HG02885 (cell line): ENCODE data around the gene RIN2.
"Not testable (repeated sequence)": the region's sequence is repeated elsewhere in the genome, so short reads cannot be mapped to it uniquely, and the experiment has no call there.

Experiments
- ATAC-seq: cut with Tn5 transposase; IDR thresholded peaks from one replicate; pipeline ENCODE4 v1.9.1; 2021; ENCODE audit warnings: mild to moderate bottlenecking; ENCODE audit not compliant: unreplicated experiment, poor library complexity

The RIN2 gene

DNA sequence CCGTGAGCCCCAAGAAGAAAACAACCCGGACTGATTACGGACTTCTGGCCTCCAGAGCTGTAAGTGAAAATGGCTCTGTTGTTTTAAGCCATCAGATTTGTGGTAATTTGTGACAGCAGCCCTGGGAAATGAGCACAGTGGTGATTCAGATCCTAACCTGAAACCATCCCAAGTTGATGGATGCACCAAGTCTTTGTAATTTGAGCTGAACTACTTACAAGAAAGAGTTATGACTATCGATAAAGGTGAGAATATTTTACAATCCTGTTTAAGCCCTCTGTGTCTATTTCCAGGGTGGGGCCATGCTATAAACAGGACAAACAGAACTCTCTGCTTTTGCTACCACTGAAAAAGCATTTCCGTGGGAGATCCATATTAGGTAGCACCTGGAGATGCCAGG lies 19.1 kb upstream of the RIN2 start:
- no peak for ATAC-seq

DNA sequence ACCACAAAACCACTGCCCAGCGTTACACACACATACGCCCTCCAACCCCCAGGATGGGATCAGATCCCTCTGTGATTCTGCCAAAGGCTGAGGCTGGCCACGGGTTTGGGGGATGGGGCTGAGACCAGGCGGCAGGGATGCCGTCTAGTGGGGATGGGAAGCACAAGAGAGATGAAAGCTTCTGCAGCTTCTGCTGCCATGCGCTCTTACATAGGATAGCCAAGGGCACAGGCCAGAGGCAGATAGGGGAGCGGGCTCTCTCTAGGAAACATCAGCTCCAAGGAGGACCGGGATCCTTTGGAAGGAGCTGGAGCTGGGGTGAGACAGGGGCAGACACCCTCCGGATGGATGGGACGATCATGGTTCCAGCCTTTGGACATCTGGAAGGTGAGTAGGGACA lies 18.7 kb upstream of the RIN2 start:
- ATAC-seq: no peak

DNA sequence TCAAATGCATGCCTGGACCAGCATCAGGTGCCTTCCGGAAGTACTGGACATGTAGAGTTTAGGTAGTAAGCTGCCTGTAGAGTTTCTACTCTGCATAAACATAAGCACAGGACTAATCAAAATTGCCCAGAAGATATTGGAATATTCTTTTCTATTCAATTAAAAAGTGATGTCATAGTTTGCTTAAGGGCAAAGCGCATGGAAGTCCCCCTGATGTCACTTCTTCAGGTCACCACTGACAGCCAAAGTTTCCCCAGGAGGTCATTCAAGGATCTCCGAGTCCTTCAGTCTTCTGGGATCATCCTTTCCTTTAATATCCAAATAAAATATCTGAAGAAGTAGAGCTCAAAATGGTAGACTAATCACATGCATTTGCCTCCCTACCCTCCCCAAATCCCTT lies 17.5 kb upstream of the RIN2 start:
- ATAC-seq: no peak

DNA sequence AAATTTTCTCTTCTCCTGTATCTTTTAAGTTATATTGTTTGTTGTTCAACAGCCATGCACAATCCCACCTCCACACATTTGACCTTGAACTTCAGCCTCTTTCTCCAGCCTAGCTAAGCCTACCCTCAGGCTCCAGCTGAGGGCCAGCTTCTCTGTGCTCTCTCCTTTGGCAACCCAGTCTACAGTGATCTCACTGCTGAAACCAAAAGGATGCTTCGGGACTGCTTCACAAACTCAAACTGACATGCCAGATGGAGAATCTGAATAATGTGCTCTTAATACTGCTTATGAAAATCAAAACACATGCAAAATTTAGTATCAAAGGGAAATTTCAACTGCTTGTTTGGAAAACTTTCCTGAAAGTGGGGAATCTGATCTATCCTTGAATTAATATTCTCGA lies 16.1 kb upstream of the RIN2 start:
- no peak for ATAC-seq

DNA sequence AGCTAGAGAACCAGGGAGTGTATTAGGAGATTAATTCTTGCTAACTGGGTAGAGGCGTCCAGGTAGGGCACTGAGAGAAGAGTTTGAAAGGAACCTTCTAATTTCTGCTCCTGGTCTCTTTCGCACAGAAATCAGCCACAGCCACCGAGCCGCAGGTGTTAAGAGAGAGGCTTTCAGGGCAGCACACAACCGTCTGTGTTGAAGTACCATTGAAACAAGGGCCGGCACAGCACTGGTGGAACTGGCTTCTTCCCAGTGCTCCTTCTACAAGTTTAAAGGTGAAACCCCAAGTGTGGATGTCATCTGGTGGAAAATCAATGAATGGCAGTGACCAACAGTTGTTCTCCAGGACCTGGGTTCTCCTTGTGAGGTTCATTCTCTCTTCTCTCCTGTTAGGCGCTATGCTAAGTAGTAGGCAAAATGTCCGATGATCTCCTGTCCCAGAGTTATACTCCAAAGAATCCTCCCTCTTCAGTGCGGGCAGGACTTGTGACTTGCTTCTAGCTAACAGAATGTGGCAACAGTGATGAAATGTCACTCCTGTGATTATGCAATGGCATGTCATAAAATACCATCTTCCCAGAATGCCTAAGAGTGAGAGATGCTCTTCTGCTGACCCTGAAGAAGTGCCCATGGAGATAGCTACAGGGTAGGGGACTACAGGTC lies 15.0 kb upstream of the RIN2 start:
- ATAC-seq: no peak

DNA sequence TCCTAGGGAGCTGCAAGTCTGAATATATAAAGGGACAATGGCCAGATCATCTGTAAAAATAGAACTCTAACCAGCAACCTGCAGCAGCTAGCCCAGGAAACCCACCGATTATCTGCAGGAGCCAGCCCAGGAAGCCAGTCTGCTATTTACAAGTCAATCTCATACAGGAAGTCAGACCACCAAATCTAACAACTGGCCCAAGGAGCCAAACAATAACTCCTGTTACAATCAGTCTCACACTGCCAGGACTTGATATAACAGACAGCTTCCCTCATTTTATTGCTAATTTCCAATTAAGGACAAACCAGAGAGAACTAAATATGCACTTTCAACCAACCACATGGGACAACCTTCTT lies 14.4 kb upstream of the RIN2 start:
- no peak for ATAC-seq

DNA sequence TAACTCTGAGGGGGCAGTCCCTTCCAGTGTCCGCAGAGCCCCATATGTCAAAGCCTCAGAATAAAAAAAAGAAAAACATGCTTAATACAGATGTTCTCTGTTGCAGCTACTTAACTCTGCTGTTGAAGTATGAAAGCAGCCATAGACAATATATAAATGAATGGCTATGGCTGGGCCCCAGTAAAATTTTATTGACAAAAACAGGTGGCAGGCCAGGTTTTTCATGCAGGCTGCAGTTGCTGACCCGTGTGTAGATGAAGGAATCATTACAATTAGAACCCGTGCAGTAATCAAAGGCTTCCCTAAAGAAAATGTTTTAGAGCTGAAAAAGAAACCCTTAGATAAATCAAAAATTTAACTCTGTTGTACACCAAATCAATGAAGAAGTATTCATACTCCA lies 13.0 kb upstream of the RIN2 start:
- no peak for ATAC-seq

DNA sequence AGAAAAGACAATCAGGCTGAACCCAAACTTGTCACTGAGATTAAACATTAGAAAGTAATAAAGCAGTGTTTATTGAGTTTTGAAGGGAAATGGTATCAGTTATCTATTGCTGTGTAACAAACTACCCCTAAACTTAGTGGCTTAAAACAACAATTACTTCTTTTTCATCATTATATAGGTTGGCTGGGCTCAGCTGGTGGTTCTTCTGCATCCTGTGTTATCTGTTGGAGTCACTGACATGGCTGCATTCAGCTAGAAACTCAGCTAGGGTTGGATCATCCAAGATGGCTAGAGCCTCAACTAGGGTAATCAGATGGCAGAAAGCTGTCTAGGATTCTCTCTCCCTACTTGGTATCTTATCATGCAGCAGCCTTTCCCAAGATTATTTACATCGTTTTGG lies 12.5 kb upstream of the RIN2 start:
- no peak for ATAC-seq

DNA sequence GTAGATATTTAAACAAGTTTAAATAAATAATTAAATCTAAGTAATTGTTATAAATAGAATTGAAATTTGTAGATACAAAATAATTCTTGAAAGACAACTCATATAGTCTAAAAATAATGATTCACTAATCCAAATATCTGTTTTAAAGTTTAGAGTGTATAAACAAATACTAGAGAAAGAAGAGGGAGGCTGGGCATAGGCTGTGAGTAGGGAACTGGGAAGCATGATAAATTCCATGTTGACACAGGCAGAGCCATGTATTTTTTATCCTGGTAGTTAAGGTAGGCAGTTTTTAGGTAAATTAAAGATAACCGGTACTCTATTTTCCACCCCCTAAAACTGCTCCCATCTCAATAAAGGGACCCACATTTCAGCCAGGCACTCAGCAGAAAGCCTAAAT lies 11.7 kb upstream of the RIN2 start:
- ATAC-seq: no peak

DNA sequence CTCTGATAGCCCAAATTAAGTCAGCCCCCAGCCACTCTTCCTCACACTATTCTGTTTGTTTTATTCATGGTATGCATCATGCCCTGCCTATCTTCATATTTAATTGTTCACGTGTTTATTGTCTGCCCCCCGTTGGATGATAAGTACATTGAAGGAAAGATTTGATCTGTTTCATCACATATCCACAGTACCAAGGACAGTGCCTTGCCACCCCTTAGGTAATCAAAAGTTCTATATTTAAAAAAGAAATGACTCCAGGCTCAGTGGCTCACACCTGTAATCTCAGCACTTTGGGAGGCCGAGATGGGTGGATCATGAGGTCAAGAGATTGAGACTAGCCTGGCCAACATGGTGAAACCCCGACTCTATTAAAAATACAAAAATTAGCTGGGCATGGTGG lies 10.2 kb upstream of the RIN2 start:
- no peak for ATAC-seq

DNA sequence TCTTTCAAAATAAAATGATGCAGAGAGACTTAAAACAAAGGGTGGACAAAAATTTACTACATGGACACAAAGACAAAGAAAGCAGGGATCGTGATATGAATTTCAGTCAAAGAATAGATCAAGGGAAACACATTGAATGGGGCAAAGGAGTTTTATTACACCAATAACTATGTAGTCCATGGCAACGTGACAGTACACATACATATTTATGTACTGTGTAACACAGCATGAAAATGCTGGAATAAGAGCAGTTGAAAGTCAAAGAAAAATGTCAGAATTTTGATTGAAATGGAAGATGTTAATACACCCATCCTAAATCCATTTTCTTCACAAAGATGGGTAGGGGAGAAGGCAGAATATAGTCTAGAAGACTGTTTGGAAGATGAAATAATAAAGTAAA lies 9.4 kb upstream of the RIN2 start:
- no peak for ATAC-seq

DNA sequence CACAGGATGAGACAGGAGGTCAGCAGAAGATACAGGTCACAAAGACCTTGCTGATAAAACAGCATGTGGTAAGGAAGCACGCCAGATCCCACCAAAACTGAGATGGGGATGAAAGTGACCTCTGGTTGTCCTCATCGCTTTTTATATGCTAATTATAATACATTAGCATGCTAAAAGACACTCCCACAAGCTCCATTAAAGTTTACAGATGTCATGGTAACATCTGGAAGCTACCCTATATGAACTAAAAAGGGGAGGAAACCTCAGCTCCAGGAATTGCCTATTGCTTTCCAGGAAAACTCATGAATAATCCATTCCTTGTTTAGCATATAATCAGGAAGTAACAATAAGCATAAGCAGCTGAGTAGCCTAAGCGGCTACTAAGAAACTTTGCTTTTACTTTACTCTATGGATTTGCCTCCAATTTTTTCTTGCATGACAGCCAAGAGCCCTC lies 8.4 kb upstream of the RIN2 start:
- ATAC-seq: no peak

DNA sequence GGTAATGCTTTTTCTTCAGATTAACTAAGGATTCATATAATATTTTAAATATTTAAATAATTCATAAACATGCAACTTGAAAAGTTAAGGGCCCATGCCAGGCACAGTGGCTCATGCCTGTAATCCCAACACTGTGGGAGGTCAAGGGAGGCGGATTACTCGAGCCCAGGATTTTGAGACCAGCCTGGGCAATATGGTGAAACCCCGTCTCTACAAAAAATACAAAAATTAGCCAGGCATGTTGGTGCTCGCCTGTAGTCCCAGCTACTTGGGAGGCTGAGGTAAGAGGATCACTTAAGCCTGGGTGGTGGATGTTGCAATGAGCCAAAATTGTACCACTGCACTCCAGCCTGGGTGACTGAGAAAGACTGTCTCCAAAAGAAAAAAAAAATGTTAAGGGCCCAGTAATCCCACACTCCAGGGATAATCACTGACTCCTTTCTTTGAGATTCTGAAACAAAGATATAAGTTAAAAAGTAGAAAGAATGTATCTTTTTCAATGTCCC lies 7.9 kb upstream of the RIN2 start:
- no peak for ATAC-seq

DNA sequence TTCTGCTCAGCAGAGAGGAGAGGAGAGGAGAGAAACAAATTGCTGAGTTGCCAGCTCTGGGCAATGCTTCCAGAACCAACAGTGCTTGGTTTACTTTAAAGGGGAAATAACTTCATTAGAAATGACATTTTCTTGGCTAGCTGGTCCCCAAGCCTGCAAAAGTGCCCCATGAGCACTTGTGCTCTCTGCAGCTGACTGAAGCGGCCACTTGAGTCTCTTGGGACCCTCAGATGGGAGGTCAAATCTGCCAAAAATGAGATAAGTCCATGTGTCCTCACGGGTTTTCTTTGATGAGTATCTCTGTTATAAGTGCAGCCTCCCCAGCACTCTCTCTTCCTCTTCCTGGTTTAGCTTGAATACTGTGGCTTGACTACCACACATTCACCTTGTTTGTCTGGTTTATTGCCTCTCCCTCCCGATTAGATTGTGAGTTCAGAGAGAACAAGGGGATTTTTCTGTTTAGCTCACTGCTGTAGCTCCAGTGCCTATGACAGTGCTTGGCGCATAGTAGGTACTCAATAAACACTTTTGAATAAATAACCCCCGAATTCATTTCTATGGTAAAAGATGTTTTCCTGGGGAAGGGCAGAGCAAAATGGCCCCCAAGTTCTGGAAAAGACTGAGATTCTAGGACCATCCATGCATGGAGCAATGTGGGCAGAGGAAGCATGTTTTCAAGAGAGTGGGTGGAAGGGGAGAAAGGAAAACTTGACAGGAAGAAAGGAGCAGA lies 7.0 kb upstream of the RIN2 start:
- no peak for ATAC-seq

DNA sequence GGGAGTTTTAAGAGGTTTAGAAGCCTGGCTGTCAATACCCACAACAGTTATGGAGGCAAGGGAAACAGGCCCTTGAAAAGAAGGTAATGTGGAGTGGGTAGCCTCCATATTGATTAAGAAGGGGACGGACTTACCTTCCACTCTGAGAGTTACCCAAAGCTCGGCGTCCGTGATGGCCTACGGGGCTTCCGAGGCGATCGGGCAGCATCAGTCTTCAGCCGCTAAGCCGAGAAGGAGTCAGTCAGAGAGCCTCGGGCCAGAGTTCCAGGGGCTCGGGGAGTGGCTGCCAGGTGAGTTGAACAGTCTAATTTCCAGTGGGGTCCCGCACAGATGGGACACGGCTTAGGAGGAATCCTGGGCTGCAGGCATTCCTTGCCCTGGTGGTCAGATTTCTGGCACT lies 3.9 kb upstream of the RIN2 start:
- not testable (repeated sequence) for ATAC-seq

DNA sequence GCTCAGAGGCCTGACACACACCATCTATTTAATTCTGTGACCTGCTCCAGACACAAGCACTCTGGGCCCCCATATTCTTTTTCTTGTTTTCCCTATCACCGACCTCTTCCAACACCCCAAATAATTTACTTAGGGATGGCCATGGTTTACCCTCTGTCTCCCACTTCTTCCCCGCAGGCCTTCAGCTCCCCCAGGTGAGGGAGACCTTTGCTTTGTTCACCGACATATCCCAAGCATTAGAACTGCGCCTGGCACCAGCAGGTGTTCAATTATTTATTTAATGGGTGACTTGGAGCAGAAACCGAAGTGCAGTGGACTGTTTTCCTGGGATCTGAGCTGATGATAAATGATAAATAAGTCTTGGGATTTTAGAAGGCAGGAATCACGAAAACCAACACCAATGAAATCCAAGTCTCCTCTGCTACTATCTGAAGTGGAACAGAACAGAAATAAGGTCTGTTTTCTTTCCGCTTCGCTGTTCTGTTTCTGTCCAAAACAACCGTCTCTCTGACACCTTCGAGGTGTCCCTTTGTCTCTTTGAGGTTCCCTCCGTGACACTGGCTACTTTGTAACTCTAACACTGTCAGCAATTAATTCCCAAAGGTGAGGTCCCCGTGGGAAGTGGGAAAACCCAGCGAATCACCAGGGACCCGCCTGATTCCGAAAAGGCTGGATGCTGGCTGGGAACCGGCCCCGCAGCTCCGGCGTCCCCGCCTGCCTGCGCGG lies 1.1 kb upstream of the RIN2 start:
- ATAC-seq: no peak

DNA sequence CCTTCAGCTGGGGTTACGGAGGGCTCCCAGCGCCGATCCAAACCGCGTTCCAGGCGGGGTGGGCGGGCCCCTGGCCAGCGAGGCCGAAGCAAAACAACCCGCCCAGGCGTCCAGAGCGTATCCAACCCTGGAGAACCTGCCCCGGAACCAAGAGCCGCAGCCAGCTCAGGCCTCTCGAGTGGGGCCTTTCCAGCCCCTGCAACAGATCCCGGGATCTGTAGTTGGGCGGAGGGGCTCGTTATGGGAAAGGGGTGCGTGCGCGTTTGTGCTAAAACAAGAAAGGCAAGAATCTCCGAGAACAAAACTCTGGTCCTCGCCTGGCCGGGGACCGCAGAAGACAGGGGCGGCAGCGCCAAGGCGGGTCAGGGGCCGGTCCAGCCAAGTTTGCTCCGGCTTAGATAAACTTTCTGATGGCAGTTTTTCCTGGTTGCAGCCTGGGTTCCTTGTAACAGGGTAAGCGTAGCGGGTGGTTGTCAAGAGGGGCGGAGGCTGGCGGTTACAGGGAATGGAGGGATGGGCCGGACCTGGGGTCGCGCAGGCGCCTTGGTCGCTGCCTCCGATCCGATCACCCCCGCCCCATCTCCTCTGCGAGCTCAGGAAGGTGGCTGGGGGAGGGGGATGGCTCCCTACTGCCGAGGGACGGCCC lies 448 bp upstream of the RIN2 start:
- no peak for ATAC-seq

DNA sequence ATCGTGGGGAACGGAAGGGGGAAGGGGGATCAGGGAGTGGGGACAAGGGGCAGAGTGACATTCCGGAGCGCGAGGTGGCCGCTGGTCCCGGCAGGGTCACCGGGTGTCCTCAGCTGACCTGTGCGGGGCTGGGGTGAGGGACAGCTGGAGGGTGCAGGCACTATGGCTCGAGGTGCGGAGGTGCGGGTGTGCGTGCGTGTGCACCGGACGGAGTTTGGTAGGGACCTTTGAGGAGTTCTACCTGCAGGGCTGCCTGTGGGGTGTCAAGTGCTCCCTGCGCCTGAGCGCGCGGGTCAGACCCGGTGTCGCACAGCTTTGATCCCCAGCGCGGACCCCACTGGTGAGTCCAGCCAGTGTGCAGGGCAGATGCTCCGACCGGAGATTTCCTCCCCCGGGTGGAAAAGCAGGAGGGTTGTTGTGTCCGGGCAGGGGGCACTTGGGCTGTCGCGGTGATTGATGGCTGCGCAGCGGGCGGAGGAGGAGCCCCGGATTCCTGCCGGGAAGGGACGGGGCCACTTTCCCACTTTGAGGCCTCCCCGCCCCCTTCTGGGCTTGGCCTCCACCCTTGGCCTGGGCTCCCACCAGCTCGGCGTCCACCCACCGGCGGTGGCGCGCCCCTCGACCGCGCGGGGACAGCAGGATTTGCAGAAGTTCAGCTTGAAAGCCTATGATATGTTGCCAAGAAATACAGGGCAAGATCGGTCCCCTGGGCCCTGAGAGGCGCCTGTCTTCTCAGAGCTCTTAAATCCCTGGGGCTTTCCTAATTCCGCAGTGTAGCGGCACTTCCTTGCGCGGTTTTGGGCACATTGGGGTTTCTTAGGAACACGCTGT lies 658 bp downstream of the RIN2 start:
- ATAC-seq: no peak

DNA sequence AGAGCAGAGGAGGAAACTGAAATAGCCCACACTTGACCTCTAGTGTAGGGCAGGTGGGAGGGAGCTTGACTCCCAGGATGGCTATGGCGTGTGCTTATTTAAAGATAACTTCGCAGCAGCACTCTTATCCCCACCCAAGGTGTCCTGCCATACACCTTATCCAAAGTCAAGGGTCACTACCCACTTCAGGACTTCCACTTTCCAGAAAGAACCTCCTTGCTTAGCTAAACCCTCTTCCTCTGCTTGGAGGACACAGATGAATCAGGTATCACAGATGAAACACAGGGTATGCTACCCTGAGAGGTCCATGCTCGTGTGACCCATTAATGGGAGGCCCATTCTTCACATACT lies 2.3 kb downstream of the RIN2 start:
- no peak for ATAC-seq

DNA sequence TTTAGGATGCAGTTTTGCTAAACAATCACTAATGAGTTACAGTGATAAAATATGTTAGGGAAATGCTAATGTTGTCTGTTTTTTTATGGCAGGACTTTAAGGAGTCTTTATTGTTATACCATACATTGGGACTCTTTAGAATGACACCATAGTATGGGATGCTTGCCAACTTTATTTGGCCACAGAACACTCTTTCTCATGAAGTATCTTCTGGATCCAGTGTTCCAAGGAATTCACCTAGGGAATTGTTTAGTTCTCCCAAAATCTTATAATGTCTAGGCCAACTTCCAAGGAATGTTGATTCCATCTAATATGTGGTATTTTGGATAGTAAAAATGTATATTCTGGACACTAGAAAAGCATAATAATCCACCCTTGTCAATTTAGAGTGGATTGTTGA lies 3.3 kb downstream of the RIN2 start:
- ATAC-seq: no peak
